RWPE1 (cell line): ENCODE measurements around the gene SLC39A10.
"Not testable (repeated sequence)": the region's sequence is repeated elsewhere in the genome, so short reads cannot be mapped to it uniquely, and the experiment has no call there.

Experiments
- CTCF ChIA-PET: fragments of 350-600 bp; sonication (Branson Sonifier 250); formaldehyde crosslinking; extraction: SDS; loops from one replicate; lab custom pipeline; 2021; lab: Yijun Ruan, JAX
- POLR2A ChIA-PET: fragments of 400-600 bp; formaldehyde crosslinking; extraction: SDS; loops from one replicate; lab custom pipeline; 2020; ENCODE audit warnings: antibody characterized with exemption; ENCODE audit not compliant: low non-redundant PET; lab: Yijun Ruan, JAX
- DNase-seq: peaks from one replicate; pipeline ENCODE4 v3.0.0; 2012; ENCODE audit warnings: low spot score
- H3K27ac ChIP-seq: fragments of 450-650 bp; 2 replicates; pipeline ENCODE4 v1.5.1; 2017
- CTCF ChIP-seq: fragments of 450-650 bp; conservative IDR thresholded peaks from 2 replicates; pipeline ENCODE4 v1.5.1; 2017; ENCODE audit warnings: low read depth, mild to moderate bottlenecking

SLC39A10 gene

GRCh38 chr2:195659114-195659513 is 2.1 kb downstream of the SLC39A10 start:
- POLR2A ChIA-PET, result no interaction called here
- CTCF ChIA-PET, result interaction anchor here (0.6 to 1.2 kb wide), 3 partner anchors 161 to 395 kb away, joined by 3 to 5 read pairs (median 4); no protein-coding TSS in a partner anchor
- H3K27ac ChIP-seq, result no peak overlapping the region
- no peak for TF ChIP-seq CTCF
- no peak for DNase-seq

GRCh38 chr2:195659982-195660890 is 3.2 kb downstream of the SLC39A10 start:
- POLR2A ChIA-PET, result interaction anchor here (0.9 kb wide), 1 partner anchor 84 kb away, joined by 3 read pairs; no protein-coding TSS in a partner anchor
- no peak overlapping the region for H3K27ac ChIP-seq
- peak; percentile 80 for TF ChIP-seq CTCF
- peak; percentile 26 for DNase-seq
- CTCF ChIA-PET, result interaction anchor here (0.5 to 1.4 kb wide), 20 partner anchors 13 to 763 kb away, joined by 3 to 7 read pairs (median 3); partner anchors contain the start of gene DNAH7

GRCh38 chr2:195662138-195662537 is 5.1 kb downstream of the SLC39A10 start:
- no peak for DNase-seq
- CTCF ChIA-PET, result interaction anchor here (1.6 kb wide), 1 partner anchor 406 kb away, joined by 4 read pairs; the partner anchor contains the start of gene DNAH7
- H3K27ac ChIP-seq, result no peak overlapping the region
- POLR2A ChIA-PET, result no interaction called here
- no peak for TF ChIP-seq CTCF

GRCh38 chr2:195663007-195663406 is 6.0 kb downstream of the SLC39A10 start:
- CTCF ChIA-PET, result interaction anchor here (0.6 to 1.6 kb wide), 2 partner anchors 183 to 405 kb away, joined by 4 to 5 read pairs; partner anchors contain the start of gene DNAH7
- no peak for DNase-seq
- no peak for TF ChIP-seq CTCF
- POLR2A ChIA-PET, result no interaction called here
- H3K27ac ChIP-seq, result no peak overlapping the region

GRCh38 chr2:195664528-195664927 is 7.5 kb downstream of the SLC39A10 start:
- DNase-seq, result no peak
- CTCF ChIA-PET, result interaction anchor here (0.6 kb wide), 1 partner anchor 257 kb away, joined by 3 read pairs; no protein-coding TSS in a partner anchor
- no peak for TF ChIP-seq CTCF
- H3K27ac ChIP-seq, result no peak overlapping the region
- POLR2A ChIA-PET, result no interaction called here

- ChIA-PET CTCF (interaction anchor here (0.6 kb wide), 1 partner anchor 233 kb away, joined by 3 read pairs; no protein-coding TSS in a partner anchor), POLR2A (interaction anchor here (0.6 kb wide), 1 partner anchor 33 kb away, joined by 5 read pairs; no protein-coding TSS in a partner anchor)
- not testable (repeated sequence) for DNase-seq, H3K27ac ChIP-seq
These were observed 8.1 kb downstream of the SLC39A10 start for GRCh38 chr2:195665153-195665552.
